Endothelial cell of umbilical vein (primary cell): ENCODE measurements around the gene NDUFS2. TPM values are rescaled to one million over a fixed set of nuclear protein-coding genes. Genes with fewer than 3 reads are reported as not detected.

ENCODE experiments used
- BruUV-seq: library from RNA; stranded (reverse); fragments of 400-500 nt; replicated peaks from 2 replicates; lab custom pipeline; 2021; lab: Mats Ljungman, UMichigan
- CTCF ChIA-PET: fragments of 300-600, 350-600 bp; sonication (Branson Sonifier 250); formaldehyde crosslinking; loops from one replicate; lab custom pipeline; 2021; ENCODE audit warnings: antibody characterized with exemption, inconsistent platforms; lab: Charles Lee
- POLR2A ChIA-PET: fragments of 300-600, 350-600 bp; sonication (Branson Sonifier 250); formaldehyde crosslinking; loops from one replicate; lab custom pipeline; 2021; ENCODE audit warnings: antibody characterized with exemption, inconsistent platforms; lab: Charles Lee
- DNase-seq: peaks from one replicate; pipeline ENCODE4 v3.0.0-alpha.2; 2011; ENCODE audit warnings: low read depth, low spot score
- FAIRE-seq: peaks from 2 replicates; lab custom pipeline; 2011; peaks lifted over from hg19 to GRCh38; lab: Jason Lieb, UNC
- H2AFZ ChIP-seq: 2 replicates; pipeline ENCODE4 v1.6.0; 2012; ENCODE audit warnings: low read depth, low read length, control low read depth, inconsistent platforms
- H3K27ac ChIP-seq: 2 replicates; pipeline ENCODE4 v1.5.1; 2011; ENCODE audit warnings: low read depth, mild to moderate bottlenecking, control low read depth, low read length, moderate library complexity; ENCODE audit not compliant: insufficient read depth
- H3K27me3 ChIP-seq, 2 experiments: 2 replicates each; pipeline versions ENCODE4 v1.6.0 to v1.6.1; 2011; ENCODE audit warnings: low read length in 2 of 2, mixed read lengths in 1 of 2; ENCODE audit not compliant: control insufficient read depth in 2 of 2, insufficient read depth in 2 of 2
- H3K36me3 ChIP-seq, 2 experiments: 2 replicates in 1 of 2; 3 replicates in 1 of 2; pipeline ENCODE4 v1.5.1; 2011; ENCODE audit warnings: low read length in 2 of 2, mild to moderate bottlenecking in 1 of 2, moderate library complexity in 1 of 2; ENCODE audit not compliant: control insufficient read depth in 2 of 2, insufficient read depth in 2 of 2; ENCODE audit errors: extremely low read depth in 1 of 2
- H3K4me1 ChIP-seq: 3 replicates; pipeline ENCODE4 v1.5.1; 2011; ENCODE audit warnings: mild to moderate bottlenecking, low read length; ENCODE audit not compliant: control insufficient read depth, insufficient read depth; ENCODE audit errors: extremely low read depth
- H3K4me2 ChIP-seq: 2 replicates; pipeline ENCODE4 v1.6.1; 2011; ENCODE audit warnings: low read length, control low read depth, mixed read lengths; ENCODE audit not compliant: insufficient read depth
- H3K4me3 ChIP-seq, 3 experiments: fragments of 200-600 bp in 1 of 3; sonication (generic), shearing (Covaris generic) in 1 of 3; replicated peaks in 1 of 3; 2 replicates each; pipeline ENCODE4 v1.5.1; 2011 to 2016; ENCODE audit warnings: control low read depth in 3 of 3, low read length in 3 of 3, mild to moderate bottlenecking in 2 of 3, inconsistent platforms in 1 of 3, low read depth in 1 of 3, moderate library complexity in 1 of 3; ENCODE audit not compliant: insufficient read depth in 1 of 3
- H3K79me2 ChIP-seq: 2 replicates; pipeline ENCODE4 v1.6.0; 2012; ENCODE audit warnings: low read length, inconsistent platforms; ENCODE audit not compliant: control insufficient read depth, insufficient read depth
- H3K9ac ChIP-seq: replicated peaks from 2 replicates; pipeline ENCODE3; 2011; ENCODE audit warnings: low read length, control low read depth; ENCODE audit not compliant: insufficient read depth; ENCODE audit errors: extremely low read depth
- H3K9me1 ChIP-seq: replicated peaks from 3 replicates; pipeline ENCODE4 v1.6.0; 2011; ENCODE audit warnings: mild to moderate bottlenecking, low read length; ENCODE audit not compliant: control insufficient read depth, insufficient read depth; ENCODE audit errors: extremely low read depth
- H3K9me3 ChIP-seq: replicated peaks from 2 replicates; pipeline ENCODE4 v1.5.1; 2012; ENCODE audit warnings: low read length, inconsistent platforms; ENCODE audit not compliant: control insufficient read depth, insufficient read depth
- H4K20me1 ChIP-seq: replicated peaks from 2 replicates; pipeline ENCODE3; 2011; ENCODE audit warnings: mild to moderate bottlenecking, low read length; ENCODE audit not compliant: control insufficient read depth, insufficient read depth; ENCODE audit errors: extremely low read depth
- EZH2 ChIP-seq: IDR thresholded peaks from 2 replicates; pipeline ENCODE4 v1.6.1; 2012; ENCODE audit warnings: borderline replicate concordance, low read depth, mild to moderate bottlenecking, moderate library complexity, low read length, inconsistent platforms; ENCODE audit not compliant: severe bottlenecking
- GATA2 ChIP-seq: IDR thresholded peaks from 2 replicates; pipeline ENCODE4 v1.7.0; 2011; ENCODE audit warnings: low read depth, mild to moderate bottlenecking, moderate library complexity, mixed read lengths, low read length; ENCODE audit not compliant: insufficient read length, insufficient read depth
- JUN ChIP-seq: IDR thresholded peaks from 2 replicates; pipeline ENCODE4 v1.6.1; 2011; ENCODE audit warnings: borderline replicate concordance, low read depth; ENCODE audit not compliant: insufficient read length, insufficient read depth
- POLR2A ChIP-seq: IDR thresholded peaks from 2 replicates; pipeline ENCODE4 v1.6.1; 2012; ENCODE audit warnings: low read depth, mild to moderate bottlenecking, control low read depth, low read length
- POLR2AphosphoS5 ChIP-seq: IDR thresholded peaks from 2 replicates; pipeline ENCODE4 v1.6.1; 2012; ENCODE audit warnings: low read depth, mild to moderate bottlenecking, control low read depth, low read length, moderate library complexity; ENCODE audit not compliant: insufficient read depth
- dilution Hi-C: fragments of 300-500 bp; cut with MboI; formaldehyde crosslinking; loops from one replicate; pipeline ENCODE4 v1.15.0; 2019; ENCODE audit warnings: low sequenced_read_pairs; ENCODE audit not compliant: extremely low pct_ligation_motif_present
- intact Hi-C: fragments of 100-400 bp; cut with micrococcal nuclease; formaldehyde crosslinking; loops from one replicate; pipeline ENCODE4 v1.10.0; 2022
- polyA plus RNA-seq, 4 experiments: library from polyadenylated mRNA; depleted of rRNA in 3 of 4; stranded (reverse) in 3 of 4; unstranded in 1 of 4; fragments of >200 nt; gene quantifications; 2 replicates each; pipeline versions ENCODE4 v1.2.1 to v1.2.3, GENCODE V29; 2011 to 2012; ENCODE audit warnings: missing spikeins in 1 of 4
- total RNA-seq: library from RNA; stranded (reverse); gene quantifications from 2 replicates; pipeline ENCODE4 v1.2.3, GENCODE V29; 2021
- TF ChIP-seq, protein P1 (sequence below): IDR thresholded peaks from 2 replicates; pipeline ENCODE4 v1.6.1; 2011; ENCODE audit not compliant: insufficient read depth, insufficient read length
- TF ChIP-seq, protein P2 (sequence below), 2 donors: IDR thresholded peaks; 1 replicate in 1 of 2; 2 replicates in 1 of 2; pipeline ENCODE4 v1.5.1; 2011; ENCODE audit warnings: low read length in 2 of 2, mild to moderate bottlenecking in 2 of 2, moderate library complexity in 2 of 2, control low read depth in 1 of 2, inconsistent platforms in 1 of 2, low read depth in 1 of 2; ENCODE audit not compliant: insufficient read depth in 1 of 2; ENCODE audit errors: extremely low read depth in 1 of 2

NDUFS2 gene
- total and polyA plus RNA-seq, 2 donors (not counting 3 experiments of a cell fraction or from before 2014, with no cell fraction given): 95.1 to 130 TPM

DNA sequence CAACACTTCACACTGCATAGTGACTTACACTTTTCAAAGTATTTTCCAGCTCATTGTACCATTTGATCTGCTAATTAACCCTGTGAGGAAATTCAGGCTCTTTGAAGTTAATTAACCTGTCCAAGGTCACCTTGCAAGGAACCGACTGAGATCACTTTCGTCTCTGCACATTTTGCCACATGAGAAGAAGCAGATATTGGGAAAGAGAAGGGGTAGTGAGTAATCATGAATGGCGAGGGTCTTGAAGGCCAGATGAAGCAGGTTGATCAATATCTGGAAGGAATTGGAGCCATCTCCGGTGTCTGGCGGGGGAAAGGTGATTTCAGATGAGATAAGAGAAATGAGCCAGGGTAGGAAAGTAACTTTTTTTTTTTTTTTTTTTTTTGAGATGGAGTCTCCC is 17.8 kb downstream of the NDUFS2 start:
- Histone ChIP-seq H3K27ac (no peak overlapping the region), H3K9me3 (no peaks in the 10 kb centered on the region), H3K4me3 (no peak overlapping the region), H3K36me3 (peaks cover 3 to 4% of the 10 kb centered on the region in 2 experiments), H3K4me2 (no peak overlapping the region), H3K4me1 (peaks cover 11% of the 10 kb centered on the region), H3K9ac (no peak overlapping the region), H3K79me2 (no peaks in the 10 kb centered on the region), H4K20me1 (no peaks in the 10 kb centered on the region), H2AFZ (no peak overlapping the region), H3K9me1 (no peaks in the 10 kb centered on the region), H3K27me3 (no peaks in the 10 kb centered on the region)
- BruUV-seq: no TSS peak
- FAIRE-seq (no peak), DNase-seq (no peak)
- TF ChIP-seq POLR2A (no peak), POLR2AphosphoS5 (no peak), JUN (no peak), GATA2 (no peak), EZH2 (no peak)
- TF ChIP-seq, protein P1, sequence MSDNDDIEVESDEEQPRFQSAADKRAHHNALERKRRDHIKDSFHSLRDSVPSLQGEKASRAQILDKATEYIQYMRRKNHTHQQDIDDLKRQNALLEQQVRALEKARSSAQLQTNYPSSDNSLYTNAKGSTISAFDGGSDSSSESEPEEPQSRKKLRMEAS: no peak
- TF ChIP-seq, protein P2, sequence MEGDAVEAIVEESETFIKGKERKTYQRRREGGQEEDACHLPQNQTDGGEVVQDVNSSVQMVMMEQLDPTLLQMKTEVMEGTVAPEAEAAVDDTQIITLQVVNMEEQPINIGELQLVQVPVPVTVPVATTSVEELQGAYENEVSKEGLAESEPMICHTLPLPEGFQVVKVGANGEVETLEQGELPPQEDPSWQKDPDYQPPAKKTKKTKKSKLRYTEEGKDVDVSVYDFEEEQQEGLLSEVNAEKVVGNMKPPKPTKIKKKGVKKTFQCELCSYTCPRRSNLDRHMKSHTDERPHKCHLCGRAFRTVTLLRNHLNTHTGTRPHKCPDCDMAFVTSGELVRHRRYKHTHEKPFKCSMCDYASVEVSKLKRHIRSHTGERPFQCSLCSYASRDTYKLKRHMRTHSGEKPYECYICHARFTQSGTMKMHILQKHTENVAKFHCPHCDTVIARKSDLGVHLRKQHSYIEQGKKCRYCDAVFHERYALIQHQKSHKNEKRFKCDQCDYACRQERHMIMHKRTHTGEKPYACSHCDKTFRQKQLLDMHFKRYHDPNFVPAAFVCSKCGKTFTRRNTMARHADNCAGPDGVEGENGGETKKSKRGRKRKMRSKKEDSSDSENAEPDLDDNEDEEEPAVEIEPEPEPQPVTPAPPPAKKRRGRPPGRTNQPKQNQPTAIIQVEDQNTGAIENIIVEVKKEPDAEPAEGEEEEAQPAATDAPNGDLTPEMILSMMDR (IDR thresholded peaks at IDR 0.05; ENCODE audit: extremely low read depth in 1 of 2, insufficient read depth in 1 of 2, low read depth in 1 of 2, low read length in 2 of 2): no peak
- ChIA-PET CTCF (interaction anchor here (1.0 to 2.1 kb wide), 4 partner anchors 9 to 71 kb away, joined by 3 to 9 read pairs (median 4); no protein-coding TSS in a partner anchor), POLR2A (no interaction called here)
- dilution Hi-C loops: no loop called here
- intact Hi-C loops: no loop called here
